GM11168 (cell line): ENCODE results near the gene FAM136A.
"Not testable (repeated sequence)": the region's sequence is repeated elsewhere in the genome, so short reads cannot be mapped to it uniquely, and the experiment has no call there.

Source experiments
- in situ Hi-C: fragments of 300-500 bp; cut with MboI; formaldehyde crosslinking; loops from one replicate; pipeline ENCODE4 v1.12.0; 2022; ENCODE audit warnings: low sequenced_read_pairs; ENCODE audit not compliant: unreplicated experiment

Gene FAM136A

DNA sequence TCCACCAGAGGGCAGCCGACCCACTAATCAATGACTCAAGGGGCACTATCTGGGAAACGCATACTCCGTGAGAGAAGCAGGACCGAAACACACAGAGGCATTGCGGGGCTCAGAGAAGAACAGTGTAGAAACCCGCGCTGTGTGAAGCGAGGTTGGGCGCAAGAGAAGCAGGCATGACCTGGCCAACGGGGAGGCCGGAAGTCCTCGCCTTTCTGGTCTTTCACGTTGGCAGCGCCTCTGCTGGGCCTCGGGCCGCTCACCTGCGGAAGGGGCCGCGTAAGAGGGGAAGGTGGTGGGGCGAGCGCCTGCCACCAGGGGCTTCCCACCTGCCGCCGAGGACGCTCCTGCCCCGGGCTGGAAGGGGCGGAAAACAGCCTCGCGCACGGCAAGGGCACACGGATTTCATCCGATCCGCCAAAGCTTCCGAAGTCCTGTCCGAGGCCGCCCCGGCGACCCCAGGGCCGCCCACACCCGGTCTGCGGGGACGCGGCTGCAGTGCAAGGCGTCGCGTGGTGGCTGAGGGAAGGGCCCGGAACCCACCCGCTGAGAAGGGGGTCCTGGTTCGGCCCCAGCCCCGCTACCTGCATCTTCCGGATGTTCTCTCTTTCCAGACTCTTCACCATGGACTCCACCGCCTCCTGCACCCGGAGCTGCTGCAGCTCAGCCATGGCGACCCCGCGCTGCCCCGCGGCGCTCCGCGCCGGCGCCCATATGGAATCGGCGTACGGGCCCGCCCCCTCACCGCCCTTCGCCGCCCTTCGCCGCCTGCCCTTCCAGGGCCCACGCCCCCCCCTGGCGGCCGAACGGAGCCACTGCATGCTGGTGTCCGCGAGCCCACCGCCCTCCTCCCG lies at the start of gene FAM136A:
TSS of gene FAM136A (minus strand) at position 724 of the 851 bp plus-strand sequence. CDS start at position 668, 56 bp downstream.
- in situ Hi-C loops = no loop called here

DNA sequence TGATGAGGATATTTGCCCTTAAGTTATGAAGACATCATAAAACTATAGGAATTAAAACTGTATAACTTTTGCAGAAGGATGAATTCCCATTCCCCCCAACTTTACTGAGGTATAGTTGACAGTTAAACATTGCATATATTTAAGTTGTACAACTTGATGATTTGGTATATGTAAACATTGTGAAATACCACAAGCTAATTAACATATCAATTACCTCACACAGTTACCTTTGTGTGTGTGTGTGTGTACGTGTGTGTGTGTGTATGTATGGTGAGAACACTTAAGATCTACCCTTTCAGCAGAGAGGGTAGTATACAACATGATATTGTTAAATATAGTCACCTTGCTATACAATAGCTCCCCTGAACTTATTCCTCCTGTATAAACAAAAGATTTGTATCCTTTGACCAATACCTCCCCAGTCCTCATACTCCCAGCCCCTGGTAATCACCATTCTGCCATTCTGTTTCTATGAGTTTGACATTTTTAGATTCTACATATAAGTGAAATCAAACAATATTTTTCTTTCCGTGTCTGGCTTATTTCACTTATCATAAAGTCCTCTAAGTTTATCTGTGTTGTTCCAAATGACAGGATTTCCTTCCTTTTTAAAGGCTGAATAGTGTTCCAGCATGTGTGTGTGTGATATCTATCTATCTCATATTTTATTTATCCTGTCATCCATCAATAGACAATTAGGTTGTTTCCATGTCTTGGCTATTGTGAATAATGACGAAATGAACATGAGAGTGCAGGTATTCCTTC lies 48.2 kb upstream of the FAM136A start:
- in situ Hi-C loops = no loop called here

- in situ Hi-C loops = no loop called here
Measured at GRCh38 chr2:70347831-70348230, 46.0 kb upstream of the FAM136A start.

- in situ Hi-C loops = no loop called here
Measured at GRCh38 chr2:70344195-70344594, 42.3 kb upstream of the FAM136A start.

- in situ Hi-C loops = no loop called here
Measured at GRCh38 chr2:70341477-70341765, 39.6 kb upstream of the FAM136A start.

DNA sequence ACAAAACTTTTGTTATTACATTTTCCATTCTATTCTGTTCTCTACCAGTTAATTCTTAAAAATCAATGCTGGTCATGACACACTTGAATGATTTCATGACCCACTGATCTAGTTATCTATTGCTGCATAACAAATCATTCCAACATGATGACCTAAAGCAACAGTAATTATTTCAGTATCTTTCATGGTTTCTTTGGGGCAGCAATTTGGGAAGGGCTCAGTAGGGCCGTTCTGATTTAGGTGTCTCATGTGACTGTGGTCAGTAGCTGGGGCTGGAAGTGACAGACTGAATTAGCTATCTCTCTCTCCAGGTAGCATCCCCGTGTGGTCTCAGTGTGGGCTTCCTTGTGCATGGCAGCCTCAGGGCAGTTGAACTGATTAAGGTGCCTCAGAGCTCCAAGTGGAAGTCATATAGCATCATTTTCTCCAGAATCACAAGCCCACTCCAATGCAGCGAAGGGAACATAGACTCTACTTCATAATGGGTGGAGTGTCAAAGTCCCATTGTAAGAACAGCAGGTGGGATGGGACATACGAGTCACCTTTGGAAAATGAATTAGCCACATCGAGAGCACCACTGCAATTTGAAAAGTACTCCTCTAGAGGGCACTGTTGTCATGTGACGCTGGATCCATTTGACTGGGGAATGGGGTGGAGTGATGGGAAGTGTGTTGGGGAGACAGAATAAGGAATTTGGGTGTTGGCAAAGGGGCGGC lies 39.1 kb upstream of the FAM136A start:
- in situ Hi-C loops = no loop called here

GRCh38 chr2:70340075-70340474 lies 38.2 kb upstream of the FAM136A start:
- in situ Hi-C loops = no loop called here

- in situ Hi-C loops = no loop called here
Measured at GRCh38 chr2:70336552-70336951, 34.7 kb upstream of the FAM136A start.

GRCh38 chr2:70331012-70331411 lies 29.1 kb upstream of the FAM136A start:
- in situ Hi-C loops = no loop called here

DNA sequence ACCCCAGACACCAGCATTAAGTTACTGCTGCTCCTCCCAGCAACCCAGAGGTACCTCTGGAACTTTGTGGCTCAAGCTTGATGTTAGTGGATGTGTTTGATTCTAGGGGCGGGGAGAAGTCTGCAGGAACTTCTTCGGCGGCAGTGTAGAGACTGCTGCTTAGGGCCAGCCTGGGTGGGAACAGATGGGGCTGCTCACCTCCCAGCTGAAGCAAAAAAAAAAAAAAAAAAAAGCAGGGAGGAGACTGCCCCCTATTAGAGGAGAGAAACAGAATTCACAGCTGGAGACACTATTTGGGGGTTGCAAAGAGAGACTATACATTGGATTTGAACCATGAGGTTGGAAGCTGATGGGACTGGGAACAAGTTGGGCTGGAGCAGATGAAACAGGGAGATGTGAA lies 28.6 kb upstream of the FAM136A start:
- in situ Hi-C loops = no loop called here

- in situ Hi-C loops = no loop called here
Measured at GRCh38 chr2:70328921-70329561, 27.2 kb upstream of the FAM136A start.

DNA sequence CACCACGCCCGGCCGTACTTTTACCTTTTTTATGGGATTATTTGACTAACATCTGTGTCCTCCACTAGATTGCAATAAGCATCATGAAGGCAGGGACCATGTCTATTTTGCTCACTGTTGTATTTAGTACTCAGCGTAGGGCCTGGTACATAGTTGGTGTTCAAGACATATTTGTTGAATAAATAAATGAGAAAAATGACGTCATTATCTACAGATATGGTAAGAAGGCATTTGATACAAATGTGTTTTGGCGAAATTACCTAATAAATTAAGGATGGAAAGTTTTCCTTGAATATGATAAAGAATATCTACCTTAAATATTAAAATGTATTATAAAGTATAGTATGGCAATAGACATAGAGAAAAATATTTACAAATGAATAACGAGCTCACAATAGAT lies 24.0 kb upstream of the FAM136A start:
- in situ Hi-C loops = no loop called here

- in situ Hi-C loops = no loop called here
Measured at GRCh38 chr2:70322518-70322917, 20.7 kb upstream of the FAM136A start.

- in situ Hi-C loops = no loop called here
Measured at GRCh38 chr2:70321370-70321769, 19.5 kb upstream of the FAM136A start.

GRCh38 chr2:70314640-70315039 lies 12.8 kb upstream of the FAM136A start:
- in situ Hi-C loops = loop anchor here (5.0 kb wide), 1 partner anchor 303 kb away; no protein-coding TSS in a partner anchor

- in situ Hi-C loops = no loop called here
Measured at GRCh38 chr2:70312560-70312959, 10.7 kb upstream of the FAM136A start.

DNA sequence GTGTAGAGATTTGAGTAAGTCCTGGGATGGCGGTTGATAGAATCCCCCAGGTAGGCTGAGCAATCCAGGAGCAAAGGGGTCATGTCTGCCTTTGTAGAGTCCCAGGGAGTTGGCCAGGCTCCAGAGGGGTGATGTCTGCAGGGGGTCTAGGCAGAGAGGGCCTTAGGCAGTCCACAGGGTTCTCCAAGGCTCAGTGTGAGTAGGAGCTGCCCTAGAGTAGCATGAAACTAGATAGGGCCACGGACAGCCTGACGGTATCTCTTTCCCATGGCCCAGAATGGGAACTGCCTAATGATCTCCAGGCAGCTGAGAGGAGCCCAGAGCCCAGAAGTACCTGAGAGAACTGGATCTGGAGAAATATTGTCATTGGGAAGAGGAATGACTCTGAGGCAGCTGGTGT lies 9.0 kb upstream of the FAM136A start:
- in situ Hi-C loops = no loop called here

- in situ Hi-C loops = no loop called here
Measured at GRCh38 chr2:70305531-70305930, 3.7 kb upstream of the FAM136A start.

- in situ Hi-C loops = no loop called here
Measured at GRCh38 chr2:70304498-70304897, 2.6 kb upstream of the FAM136A start.

GRCh38 chr2:70303186-70303585 lies 1.3 kb upstream of the FAM136A start:
- in situ Hi-C loops = no loop called here

- in situ Hi-C loops = not testable (repeated sequence)
Measured at GRCh38 chr2:70302195-70302546, 304 bp upstream of the FAM136A start.
